GM13977 (cell line): Measurements from ENCODE around the gene MIB2.

Experiments
- DNase-seq: peaks from one replicate; pipeline ENCODE4 v3.0.0; 2012; ENCODE audit warnings: low spot score
- CTCF ChIP-seq: IDR thresholded peaks from 2 replicates; pipeline ENCODE4 v1.5.1; 2012; ENCODE audit warnings: mild to moderate bottlenecking, control low read depth; ENCODE audit not compliant: insufficient read depth; ENCODE audit errors: extremely low read depth, missing control alignments
- in situ Hi-C: fragments of 300-500 bp; cut with MboI; formaldehyde crosslinking; loops from one replicate; pipeline ENCODE4 v1.12.0; 2022; ENCODE audit warnings: low sequenced_read_pairs, low pct_unique_long_range_greater_than_20kb, mixed read lengths, inconsistent platforms; ENCODE audit not compliant: unreplicated experiment

Gene MIB2

GRCh38 chr1:1609822-1610485 is 5.3 kb upstream of the MIB2 start:
- in situ Hi-C loops: no loop called here
- no peak for TF ChIP-seq CTCF
- DNase-seq: no peak

- DNase-seq: no peak
- in situ Hi-C loops: no loop called here
- no peak for TF ChIP-seq CTCF
Observed at GRCh38 chr1:1610796-1611195, 4.5 kb upstream of the MIB2 start.

GRCh38 chr1:1612104-1612400 is 3.2 kb upstream of the MIB2 start:
- in situ Hi-C loops: no loop called here
- DNase-seq: no peak
- TF ChIP-seq CTCF: no peak

GRCh38 chr1:1613509-1614082 is 1.7 kb upstream of the MIB2 start:
- TF ChIP-seq CTCF: no peak
- in situ Hi-C loops: no loop called here
- DNase-seq: no peak

GRCh38 chr1:1614204-1614953 is 921 bp upstream of the MIB2 start:
- DNase-seq: no peak
- in situ Hi-C loops: no loop called here
- TF ChIP-seq CTCF: no peak

- in situ Hi-C loops: no loop called here
- DNase-seq: no peak
- TF ChIP-seq CTCF: no peak
Observed at GRCh38 chr1:1614954-1615255, 395 bp upstream of the MIB2 start.
